HepG2 (cell line): ENCODE data around the gene ZBTB4. TPM values are rescaled to one million over a fixed set of nuclear protein-coding genes. Genes with fewer than 3 reads are reported as not detected.

ENCODE experiments used
- ATAC-seq: fragments of 200-7000 bp; cut with Tn5 transposase; 3 replicates; pipeline ENCODE4 v1.9.1; 2020; ENCODE audit warnings: mild to moderate bottlenecking, moderate library complexity
- BruUV-seq: library from RNA; stranded (reverse); fragments of 400-500 nt; replicated peaks from 2 replicates; lab custom pipeline; 2021; lab: Mats Ljungman, UMichigan
- CTCF ChIA-PET: fragments of 300-600 bp; formaldehyde crosslinking; extraction: SDS; loops from one replicate; lab custom pipeline; 2021; ENCODE audit warnings: low total read pairs, inconsistent platforms, low intra/inter-chr PET ratio; lab: Yijun Ruan, JAX
- POLR2A ChIA-PET: fragments of 350-600 bp; sonication (Branson Sonifier 250); formaldehyde crosslinking; loops from one replicate; lab custom pipeline; 2020; ENCODE audit warnings: antibody characterized with exemption, inconsistent platforms; lab: Yijun Ruan, JAX
- DNase-seq: peaks from one replicate; pipeline ENCODE4 v3.0.0-alpha.2; 2015; ENCODE audit warnings: low spot score
- FAIRE-seq: peaks from 3 replicates; lab custom pipeline; 2011; peaks lifted over from hg19 to GRCh38; lab: Jason Lieb, UNC
- H2AFZ ChIP-seq: one replicate; pipeline ENCODE4 v1.6.1; 2011; ENCODE audit warnings: low read length, inconsistent platforms
- H3K27ac ChIP-seq: fragments of 300-600 bp; 3 replicates; pipeline ENCODE4 v1.8.0; 2011; ENCODE audit warnings: mixed run types, mild to moderate bottlenecking, mixed read lengths, low read length, inconsistent platforms; ENCODE audit not compliant: insufficient read depth; ENCODE audit errors: extremely low read length
- H3K27me3 ChIP-seq, 2 experiments: fragments of 200-600 bp in 1 of 2; 2 replicates in 1 of 2; 3 replicates in 1 of 2; pipeline versions ENCODE4 v1.6.0 to v1.8.0; 2011; ENCODE audit warnings: low read length in 2 of 2, mild to moderate bottlenecking in 2 of 2, moderate library complexity in 2 of 2, inconsistent platforms in 1 of 2; ENCODE audit not compliant: insufficient read depth in 2 of 2, control insufficient read depth in 1 of 2
- H3K36me3 ChIP-seq, 2 experiments: fragments of 200-600 bp in 1 of 2; replicated peaks in 1 of 2; 2 replicates in 1 of 2; 3 replicates in 1 of 2; pipeline versions ENCODE4 v1.5.1 to v1.8.0; 2011; ENCODE audit warnings: low read length in 2 of 2, inconsistent platforms in 1 of 2; ENCODE audit not compliant: insufficient read depth in 2 of 2, control insufficient read depth in 1 of 2
- H3K4me1 ChIP-seq: 2 replicates; pipeline ENCODE4 v1.5.1; 2012; ENCODE audit warnings: low read length, inconsistent platforms; ENCODE audit not compliant: insufficient read depth
- H3K4me2 ChIP-seq: 2 replicates; pipeline ENCODE4 v1.6.0; 2011; ENCODE audit warnings: low read depth, low read length, inconsistent platforms
- H3K4me3 ChIP-seq, 3 experiments: fragments of 200-600 bp in 1 of 3; sonication (generic), shearing (Covaris generic) in 1 of 3; replicated peaks in 1 of 3; 2 replicates each; pipeline ENCODE4 v1.5.1; 2011 to 2016; ENCODE audit warnings: low read length in 3 of 3, inconsistent platforms in 2 of 3, low read depth in 2 of 3, mild to moderate bottlenecking in 2 of 3, control low read depth in 1 of 3, mixed read lengths in 1 of 3; ENCODE audit not compliant: insufficient read depth in 1 of 3
- H3K79me2 ChIP-seq: one replicate; pipeline ENCODE4 v1.6.1; 2011; ENCODE audit warnings: low read length, inconsistent platforms; ENCODE audit not compliant: insufficient read depth
- H3K9ac ChIP-seq: 2 replicates; pipeline ENCODE4 v1.6.0; 2011; ENCODE audit warnings: mild to moderate bottlenecking, low read depth, low read length, inconsistent platforms; ENCODE audit not compliant: insufficient read depth
- H3K9me3 ChIP-seq: 2 replicates; pipeline ENCODE4 v1.5.1; 2012; ENCODE audit warnings: mild to moderate bottlenecking, low read length
- H4K20me1 ChIP-seq: 2 replicates; pipeline ENCODE4 v1.6.0; 2011; ENCODE audit warnings: inconsistent platforms, mild to moderate bottlenecking, low read length, moderate library complexity; ENCODE audit not compliant: insufficient read depth
- BCL3 ChIP-seq: sonication (generic); formaldehyde crosslinking; IDR thresholded peaks from 2 replicates; pipeline ENCODE4 v1.5.1; 2020; ENCODE audit warnings: mild to moderate bottlenecking, missing genetic modification reagents, moderate library complexity
- CREB3 ChIP-seq: sonication (generic); formaldehyde crosslinking; IDR thresholded peaks from 2 replicates; pipeline ENCODE4 v1.5.0; 2020; ENCODE audit warnings: missing genetic modification reagents
- MLXIP ChIP-seq: sonication (generic); formaldehyde crosslinking; IDR thresholded peaks from 2 replicates; pipeline ENCODE4 v1.9.0; 2021; ENCODE audit warnings: missing genetic modification reagents, borderline replicate concordance
- SALL2 ChIP-seq: sonication (generic); formaldehyde crosslinking; IDR thresholded peaks from 2 replicates; pipeline ENCODE4 v1.8.1; 2023; ENCODE audit warnings: mild to moderate bottlenecking, missing genetic modification reagents, inconsistent platforms
- ZNF280D ChIP-seq: sonication (generic); formaldehyde crosslinking; IDR thresholded peaks from 2 replicates; pipeline ENCODE4 v1.5.1; 2020; ENCODE audit warnings: mild to moderate bottlenecking, missing genetic modification reagents
- ZNF816 ChIP-seq: sonication (generic); formaldehyde crosslinking; IDR thresholded peaks from 2 replicates; pipeline ENCODE4 v1.8.0; 2022; ENCODE audit warnings: missing genetic modification reagents, mild to moderate bottlenecking, borderline replicate concordance
- WGBS: methylation state at CpG from one replicate; pipeline ENCODE4 v1.1.6; 2017; ENCODE audit warnings: low lambda C conversion rate; 5-methylcytosine and 5-hydroxymethylcytosine counted together
- in situ Hi-C: cut with HindIII; loops from 2 replicates; pipeline ENCODE4 v1.10.0; 2017; ENCODE audit warnings: low pct_unique_long_range_greater_than_20kb; ENCODE audit not compliant: extremely low pct_ligation_motif_present
- intact Hi-C: fragments of 100-400 bp; cut with micrococcal nuclease; formaldehyde crosslinking; loops from one replicate; pipeline ENCODE4 v1.10.0; 2022; ENCODE audit not compliant: unreplicated experiment
- polyA plus RNA-seq, 8 experiments: library from polyadenylated mRNA; depleted of rRNA in 3 of 8; stranded (reverse) in 7 of 8; unstranded in 1 of 8; fragments of >200 nt; fragmentation: Illumina TruSeq in 4 of 8; extraction: Trizol in 4 of 8; gene quantifications; 2 replicates each; pipeline versions ENCODE4 v1.2.1 to v1.2.3, GENCODE V29; 2011 to 2016; ENCODE audit warnings: low read depth in 4 of 8, missing spikeins in 1 of 8, mixed read lengths in 1 of 8; ENCODE audit not compliant: insufficient read depth in 1 of 8
- total RNA-seq, 5 experiments: library from RNA; depleted of rRNA; stranded (reverse); fragments of >200 nt; fragmentation: Illumina TruSeq; extraction: Trizol; gene quantifications; 2 replicates each; pipeline ENCODE4 v1.2.3, GENCODE V29; 2016; ENCODE audit warnings: low read depth in 1 of 5

The ZBTB4 gene
- total and polyA plus RNA-seq, 2 of the 13 experiments (the other 11 are each of a cell fraction or from before 2014, with no cell fraction given): 4.3 to 7.4 TPM

- TF ChIP-seq ZNF280D (CRISPR knock-in tag): no peak
These were observed 39.8 kb downstream of the ZBTB4 start, which contains the start of gene FGF11 (continued) for GRCh38 chr17:7439462-7440112.

- H3K79me2 ChIP-seq: no peaks in the 10 kb centered on the region
- H4K20me1 ChIP-seq: no peaks in the 10 kb centered on the region
- WGBS: 59% methylated on average over 11 of the region's 11 CpGs
- in situ Hi-C loops: loop anchor here (5.0 kb wide), 2 partner anchors 38 to 82 kb away; partner anchors contain the start of genes TMEM95 and ZBTB4
- peak overlapping the region; percentile 60 to 80 (median 73); a peak in 5 of 6 replicates for H3K4me3 ChIP-seq
- no peak overlapping the region for H2AFZ ChIP-seq
- CTCF ChIA-PET: no interaction called here
- no TSS peak for BruUV-seq
- no peak overlapping the region for H3K27ac ChIP-seq
- peaks cover 6 to 27% of the 10 kb centered on the region in 2 experiments; a peak in 4 of 5 replicates for H3K27me3 ChIP-seq
- intact Hi-C loops: no loop called here
- DNase-seq: no peak
- H3K4me2 ChIP-seq: peak overlapping the region; percentile 94
- H3K4me1 ChIP-seq: peaks cover 53% of the 10 kb centered on the region
- peak overlapping the region; percentile 68; the same call in 1 of the 2 replicates for H3K9ac ChIP-seq
- POLR2A ChIA-PET: interaction anchor here (1.2 to 2.8 kb wide), 2 partner anchors 35 to 109 kb away, joined by 3 to 21 read pairs; partner anchors contain the start of genes NEURL4 and TMEM256
- no peaks in the 10 kb centered on the region for H3K36me3 ChIP-seq
- TF ChIP-seq MLXIP (no peak), BCL3 (CRISPR knock-in tag) (no peak), SALL2 (CRISPR knock-in tag) (no peak), CREB3 (CRISPR knock-in tag) (no peak), ZNF816 (no peak)
- TF ChIP-seq, all 625 proteins: peak for 0
- ATAC-seq (no peak), FAIRE-seq (no peak)
- no peaks in the 10 kb centered on the region for H3K9me3 ChIP-seq
These were observed 40.6 kb downstream of the ZBTB4 start for GRCh38 chr17:7438656-7439460.
